Endothelial cell (in vitro differentiated cells): Measurements from ENCODE around the gene MOB2. TPM values are rescaled to one million over a fixed set of nuclear protein-coding genes. Genes with fewer than 3 reads are reported as not detected.

Experiments
- DNase-seq: peaks from one replicate; pipeline ENCODE4 v3.0.0; 2021; ENCODE audit warnings: low spot score
- H3K27ac Mint-ChIP-seq: one replicate; pipeline ENCODE4 v1.8.0; 2021; ENCODE audit warnings: mixed read lengths, inconsistent platforms; ENCODE audit not compliant: unreplicated experiment
- H3K27me3 Mint-ChIP-seq: one replicate; pipeline ENCODE4 v1.8.0; 2021; ENCODE audit warnings: mild to moderate bottlenecking, moderate library complexity, mixed read lengths, inconsistent platforms; ENCODE audit not compliant: unreplicated experiment
- H3K36me3 Mint-ChIP-seq: one replicate; pipeline ENCODE4 v1.8.0; 2021; ENCODE audit warnings: mild to moderate bottlenecking, low read depth, mixed read lengths, inconsistent platforms; ENCODE audit not compliant: unreplicated experiment
- H3K4me1 Mint-ChIP-seq: one replicate; pipeline ENCODE4 v1.8.0; 2021; ENCODE audit warnings: mild to moderate bottlenecking, mixed read lengths, inconsistent platforms; ENCODE audit not compliant: unreplicated experiment
- H3K4me3 Mint-ChIP-seq: one replicate; pipeline ENCODE4 v1.8.0; 2021; ENCODE audit warnings: mild to moderate bottlenecking, mixed read lengths, inconsistent platforms; ENCODE audit not compliant: unreplicated experiment
- H3K9me3 Mint-ChIP-seq: one replicate; pipeline ENCODE4 v1.8.0; 2021; ENCODE audit warnings: mixed read lengths, inconsistent platforms; ENCODE audit not compliant: unreplicated experiment
- CTCF ChIP-seq: fragments of 200-600 bp; sonication (generic); IDR thresholded peaks from one replicate; pipeline ENCODE4 v1.5.0; 2021; ENCODE audit warnings: antibody characterized with exemption; ENCODE audit not compliant: unreplicated experiment
- long read RNA-seq: library from polyadenylated mRNA; unstranded; transcript quantifications from one replicate; pipeline ENCODE4 v2.0.0, GENCODE V29; 2020; ENCODE audit not compliant: unreplicated experiment
- total RNA-seq: library from RNA; stranded (reverse); fragmentation: NEBNext Ultra II Directional; extraction: Animal tissue kit (Norgen Biotek cat#: 25700); gene quantifications from one replicate; pipeline ENCODE4 v1.2.1, GENCODE V29; 2021; ENCODE audit not compliant: unreplicated experiment

The MOB2 gene, protein sequence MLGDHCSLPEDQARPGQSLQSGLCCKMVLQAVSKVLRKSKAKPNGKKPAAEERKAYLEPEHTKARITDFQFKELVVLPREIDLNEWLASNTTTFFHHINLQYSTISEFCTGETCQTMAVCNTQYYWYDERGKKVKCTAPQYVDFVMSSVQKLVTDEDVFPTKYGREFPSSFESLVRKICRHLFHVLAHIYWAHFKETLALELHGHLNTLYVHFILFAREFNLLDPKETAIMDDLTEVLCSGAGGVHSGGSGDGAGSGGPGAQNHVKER
- 37.5 TPM for total RNA-seq
- long read RNA-seq, partial matches to known transcripts = 8 of 16 reads
- long read RNA-seq, other reads (novel, unspliced or antisense) = 8 of 16 reads

DNA sequence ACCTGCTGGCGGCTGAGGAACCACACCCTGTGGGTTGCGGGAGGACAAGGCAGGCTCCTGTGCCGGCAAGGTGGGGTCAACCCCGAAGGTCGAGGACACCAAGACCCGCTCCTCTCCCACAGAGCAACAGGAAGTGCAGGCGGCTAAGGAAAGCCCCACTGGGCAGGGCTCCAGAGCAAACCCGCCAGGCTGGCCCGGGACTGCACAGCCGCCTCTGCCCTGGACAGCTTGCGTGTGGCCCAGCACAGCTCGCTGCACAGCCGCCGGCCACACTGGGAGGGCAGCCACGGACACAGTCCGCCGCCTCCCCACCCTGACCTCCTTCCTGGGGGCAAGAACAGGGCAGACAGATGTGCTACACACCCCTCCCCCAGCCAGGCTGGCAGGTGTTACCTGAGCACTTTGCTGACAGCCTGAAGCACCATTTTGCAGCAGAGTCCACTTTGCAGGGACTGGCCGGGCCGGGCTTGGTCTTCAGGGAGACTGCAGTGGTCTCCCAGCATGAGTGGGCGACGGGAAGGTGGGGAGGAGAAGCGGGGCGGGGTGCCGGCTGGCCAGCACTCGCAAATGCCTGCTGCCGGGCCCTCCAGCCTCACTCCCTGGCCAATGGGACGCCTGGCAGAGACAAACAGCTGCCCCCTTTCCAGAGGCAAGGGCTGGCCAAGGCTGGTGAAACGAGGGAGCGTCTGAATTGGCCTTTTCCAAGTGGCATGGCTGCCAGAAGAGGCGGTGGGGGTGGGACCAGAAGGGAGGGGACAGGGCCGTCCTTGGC is at the start of gene MOB2:
Gene MOB2, minus strand, starts transcription at position 726 of the 772 bp plus-strand sequence. Its CDS starts 223 bp downstream, at position 503.
- TF ChIP-seq CTCF = no peak
- Mint-ChIP-seq H3K4me1 (peaks cover 9% of the 10 kb centered on the region), H3K9me3 (no peaks in the 10 kb centered on the region), H3K36me3 (peaks cover 3% of the 10 kb centered on the region), H3K27me3 (peaks cover 8% of the 10 kb centered on the region), H3K4me3 (no peak within 1 kb of the TSS), H3K27ac (no peak within 1 kb of the TSS)
- no peak for DNase-seq

DNA sequence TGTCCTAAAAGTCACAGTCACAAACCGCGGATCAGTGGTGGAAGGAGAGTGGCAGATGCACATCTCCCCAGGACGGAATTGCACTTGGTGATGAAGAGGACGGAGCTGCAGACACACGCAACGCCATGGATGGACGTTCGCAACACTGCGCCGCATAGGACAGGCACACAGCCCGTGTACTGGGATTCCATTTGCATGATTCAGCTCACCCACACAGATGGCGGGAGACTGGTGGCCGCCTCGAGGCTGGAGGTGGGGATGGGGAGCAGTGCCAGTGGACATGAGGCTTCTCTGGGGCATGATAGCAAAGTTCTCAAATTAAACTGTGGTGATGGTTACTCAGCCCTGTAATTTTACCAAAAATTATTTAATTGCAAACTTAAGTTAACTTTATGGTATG is 48.1 kb upstream of the MOB2 start:
- Mint-ChIP-seq H3K4me3 (no peak overlapping the region), H3K27ac (peak overlapping the region; percentile 36), H3K4me1 (peaks cover 21% of the 10 kb centered on the region), H3K27me3 (peaks cover 2% of the 10 kb centered on the region), H3K36me3 (no peaks in the 10 kb centered on the region), H3K9me3 (no peaks in the 10 kb centered on the region)
- DNase-seq = no peak
- TF ChIP-seq CTCF = no peak

- no peak for TF ChIP-seq CTCF
- DNase-seq = no peak
- H3K36me3 Mint-ChIP-seq = no peaks in the 10 kb centered on the region
- H3K4me3 Mint-ChIP-seq = no peak overlapping the region
- no peaks in the 10 kb centered on the region for H3K9me3 Mint-ChIP-seq
- H3K27ac Mint-ChIP-seq = no peak overlapping the region
- H3K4me1 Mint-ChIP-seq = peaks cover 21% of the 10 kb centered on the region
- peaks cover 2% of the 10 kb centered on the region for H3K27me3 Mint-ChIP-seq
Observed at GRCh38 chr11:1534171-1534570, 47.6 kb upstream of the MOB2 start.

- TF ChIP-seq CTCF = no peak
- peaks cover 2% of the 10 kb centered on the region for H3K27me3 Mint-ChIP-seq
- H3K27ac Mint-ChIP-seq = no peak overlapping the region
- no peaks in the 10 kb centered on the region for H3K9me3 Mint-ChIP-seq
- no peak overlapping the region for H3K4me3 Mint-ChIP-seq
- H3K4me1 Mint-ChIP-seq = peaks cover 21% of the 10 kb centered on the region
- no peaks in the 10 kb centered on the region for H3K36me3 Mint-ChIP-seq
- DNase-seq = no peak
Observed at GRCh38 chr11:1533342-1533725, 46.8 kb upstream of the MOB2 start.
